CD14-positive monocyte (primary cell): ENCODE measurements around the gene NTRK3. TPM values are rescaled to one million over a fixed set of nuclear protein-coding genes. Genes with fewer than 3 reads are reported as not detected.

Experiments
- DNase-seq, 3 donors: peaks; one replicate each; pipeline ENCODE4 v3.0.0-alpha.2; 2011 to 2022
- H2AFZ ChIP-seq: 2 replicates; pipeline ENCODE4 v1.6.0; 2012; ENCODE audit warnings: mild to moderate bottlenecking, low read depth, low read length, inconsistent platforms; ENCODE audit not compliant: insufficient read depth, poor library complexity, severe bottlenecking
- H3K27ac ChIP-seq, 2 donors: 1 replicate in 1 of 2; 2 replicates in 1 of 2; pipeline ENCODE4 v1.5.1; 2012 to 2013; ENCODE audit warnings: low read length in 2 of 2, control low read depth in 1 of 2, inconsistent platforms in 1 of 2, low read depth in 1 of 2, mild to moderate bottlenecking in 1 of 2
- H3K27me3 ChIP-seq, 2 donors: one replicate each; pipeline versions ENCODE4 v1.6.0 to v1.6.1; 2011 to 2013; ENCODE audit warnings: low read length in 2 of 2; ENCODE audit not compliant: control insufficient read depth in 2 of 2, insufficient read depth in 2 of 2
- H3K36me3 ChIP-seq, 2 donors: replicated peaks in 1 of 2; 1 replicate in 1 of 2; 2 replicates in 1 of 2; pipeline versions ENCODE4 v1.5.1 to v1.6.1; 2012 to 2013; ENCODE audit warnings: low read length in 2 of 2, control low read depth in 1 of 2, inconsistent platforms in 1 of 2, mild to moderate bottlenecking in 1 of 2; ENCODE audit not compliant: insufficient read depth in 2 of 2, control insufficient read depth in 1 of 2
- H3K4me1 ChIP-seq, 2 donors: 1 replicate in 1 of 2; 2 replicates in 1 of 2; pipeline versions ENCODE4 v1.5.1 to v1.6.1; 2012 to 2013; ENCODE audit warnings: low read length in 2 of 2, control low read depth in 1 of 2, inconsistent platforms in 1 of 2, mild to moderate bottlenecking in 1 of 2, moderate library complexity in 1 of 2; ENCODE audit not compliant: insufficient read depth in 2 of 2, control insufficient read depth in 1 of 2
- H3K4me2 ChIP-seq: replicated peaks from 2 replicates; pipeline ENCODE3; 2012; ENCODE audit warnings: low read length, moderate library complexity, mild to moderate bottlenecking; ENCODE audit not compliant: poor library complexity, severe bottlenecking; ENCODE audit errors: extremely low read depth
- H3K4me3 ChIP-seq, 3 experiments: fragments of 200-600 bp in 1 of 3; sonication (generic) in 1 of 3; replicated peaks in 1 of 3; 1 replicate in 2 of 3; 2 replicates in 1 of 3; pipeline ENCODE4 v1.5.1; 2011 to 2013; ENCODE audit warnings: low read length in 3 of 3, mild to moderate bottlenecking in 3 of 3, control low read depth in 2 of 3, low read depth in 2 of 3, inconsistent platforms in 1 of 3, moderate library complexity in 1 of 3
- H3K79me2 ChIP-seq: 2 replicates; pipeline ENCODE4 v1.6.0; 2012; ENCODE audit warnings: mild to moderate bottlenecking, control low read depth, inconsistent platforms, low read length, moderate library complexity; ENCODE audit not compliant: insufficient read depth
- H3K9ac ChIP-seq: 2 replicates; pipeline ENCODE4 v1.6.0; 2017; ENCODE audit warnings: low read length, mild to moderate bottlenecking; ENCODE audit not compliant: insufficient read depth, poor library complexity, severe bottlenecking
- H3K9me3 ChIP-seq, 2 donors: replicated peaks in 1 of 2; 1 replicate in 1 of 2; 2 replicates in 1 of 2; pipeline versions ENCODE4 v1.5.1 to v1.6.1; 2012 to 2013; ENCODE audit warnings: low read length in 2 of 2, control low read depth in 1 of 2; ENCODE audit not compliant: control insufficient read depth in 1 of 2, insufficient read depth in 1 of 2
- H4K20me1 ChIP-seq: 2 replicates; pipeline ENCODE4 v1.6.0; 2012; ENCODE audit warnings: mild to moderate bottlenecking, low read length, control low read depth, moderate library complexity; ENCODE audit not compliant: insufficient read depth
- H3K27ac Mint-ChIP-seq, 7 donors: one replicate each; pipeline ENCODE4 v1.8.0; 2020; ENCODE audit warnings: mild to moderate bottlenecking in 7 of 7, mixed read lengths in 7 of 7, moderate library complexity in 6 of 7, inconsistent platforms in 2 of 7
- H3K27me3 Mint-ChIP-seq, 3 donors: one replicate each; pipeline ENCODE4 v1.8.0; 2021 to 2022; ENCODE audit warnings: low read depth in 3 of 3, mild to moderate bottlenecking in 3 of 3, mixed read lengths in 3 of 3, moderate library complexity in 3 of 3, inconsistent platforms in 1 of 3
- H3K36me3 Mint-ChIP-seq, 2 donors: one replicate each; pipeline ENCODE4 v1.8.0; 2020; ENCODE audit warnings: mixed read lengths in 2 of 2, inconsistent platforms in 1 of 2, mild to moderate bottlenecking in 1 of 2
- H3K4me1 Mint-ChIP-seq: one replicate; pipeline ENCODE4 v1.8.0; 2020; ENCODE audit warnings: mild to moderate bottlenecking, mixed read lengths
- H3K4me3 Mint-ChIP-seq, 2 donors: one replicate each; pipeline ENCODE4 v1.8.0; 2020; ENCODE audit warnings: mild to moderate bottlenecking in 2 of 2, mixed read lengths in 2 of 2, moderate library complexity in 1 of 2
- H3K9me3 Mint-ChIP-seq, 7 donors: one replicate each; pipeline ENCODE4 v1.8.0; 2020 to 2022; ENCODE audit warnings: mixed read lengths in 7 of 7, mild to moderate bottlenecking in 6 of 7, moderate library complexity in 6 of 7, inconsistent platforms in 2 of 7
- WGBS: methylation state at CpG from one replicate; pipeline ENCODE4 v1.1.5; 2013; ENCODE audit warnings: missing lambda C conversion rate; ENCODE audit not compliant: insufficient coverage; 5-methylcytosine and 5-hydroxymethylcytosine counted together
- intact Hi-C, 2 donors: fragments of 100-400 bp; cut with micrococcal nuclease; formaldehyde crosslinking; loops; one replicate each; pipeline versions ENCODE4 v1.15.0 to v1.15.1; 2023
- polyA plus RNA-seq, 3 donors: library from polyadenylated mRNA; depleted of rRNA in 1 of 3; unstranded in 2 of 3; stranded (reverse) in 1 of 3; fragments of 300-500 nt in 2 of 3; fragments of >200 nt in 1 of 3; fragmentation: Illumina TruSeq in 2 of 3; gene quantifications; 1 replicate in 2 of 3; 2 replicates in 1 of 3; pipeline ENCODE4 v1.2.3, GENCODE V29; 2012 to 2021
- TF ChIP-seq, protein P1 (sequence below): fragments of 200-600 bp; IDR thresholded peaks from one replicate; pipeline ENCODE4 v1.8.0; 2022; ENCODE audit warnings: antibody characterized with exemption, mild to moderate bottlenecking

The NTRK3 gene
- polyA plus RNA-seq, 3 donors: not detected

DNA sequence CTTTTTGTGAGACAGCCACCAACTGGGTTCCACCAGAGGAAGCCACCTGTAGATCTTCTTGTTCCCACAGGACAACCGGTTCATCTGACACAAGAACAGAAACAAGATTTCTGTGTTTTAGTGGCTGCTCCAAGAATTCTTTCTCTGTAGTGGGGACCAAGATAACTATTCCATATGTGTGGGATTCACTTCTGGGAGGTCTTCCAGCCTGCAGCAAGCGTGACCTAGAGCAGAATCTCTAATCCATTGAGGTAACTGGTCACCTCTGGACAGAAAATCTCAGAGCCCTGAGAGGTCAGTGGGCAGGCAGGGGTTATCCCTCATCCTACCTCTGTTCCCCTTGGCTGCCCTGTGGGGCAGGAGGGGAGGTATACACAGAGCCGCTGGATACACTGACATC lies 311.3 kb downstream of the NTRK3 start:
- no peak overlapping the region for H3K4me3 Mint-ChIP-seq
- H3K4me2 ChIP-seq: no peak overlapping the region
- TF ChIP-seq, protein P1, sequence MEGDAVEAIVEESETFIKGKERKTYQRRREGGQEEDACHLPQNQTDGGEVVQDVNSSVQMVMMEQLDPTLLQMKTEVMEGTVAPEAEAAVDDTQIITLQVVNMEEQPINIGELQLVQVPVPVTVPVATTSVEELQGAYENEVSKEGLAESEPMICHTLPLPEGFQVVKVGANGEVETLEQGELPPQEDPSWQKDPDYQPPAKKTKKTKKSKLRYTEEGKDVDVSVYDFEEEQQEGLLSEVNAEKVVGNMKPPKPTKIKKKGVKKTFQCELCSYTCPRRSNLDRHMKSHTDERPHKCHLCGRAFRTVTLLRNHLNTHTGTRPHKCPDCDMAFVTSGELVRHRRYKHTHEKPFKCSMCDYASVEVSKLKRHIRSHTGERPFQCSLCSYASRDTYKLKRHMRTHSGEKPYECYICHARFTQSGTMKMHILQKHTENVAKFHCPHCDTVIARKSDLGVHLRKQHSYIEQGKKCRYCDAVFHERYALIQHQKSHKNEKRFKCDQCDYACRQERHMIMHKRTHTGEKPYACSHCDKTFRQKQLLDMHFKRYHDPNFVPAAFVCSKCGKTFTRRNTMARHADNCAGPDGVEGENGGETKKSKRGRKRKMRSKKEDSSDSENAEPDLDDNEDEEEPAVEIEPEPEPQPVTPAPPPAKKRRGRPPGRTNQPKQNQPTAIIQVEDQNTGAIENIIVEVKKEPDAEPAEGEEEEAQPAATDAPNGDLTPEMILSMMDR: no peak
- WGBS: 83% methylated on average over 1 of the region's 3 CpGs
- no peaks in the 10 kb centered on the region for H3K79me2 ChIP-seq
- peaks cover 0 to 3% (median 0%) of the 10 kb centered on the region in 7 donors for H3K9me3 Mint-ChIP-seq
- H3K27me3 Mint-ChIP-seq: peaks cover 4 to 9% (median 5%) of the 10 kb centered on the region in 3 donors
- H3K4me3 ChIP-seq: no peak overlapping the region
- no peaks in the 10 kb centered on the region for H4K20me1 ChIP-seq
- H3K27ac ChIP-seq: no peak overlapping the region
- intact Hi-C loops: no loop called here
- H3K9ac ChIP-seq: no peak overlapping the region
- no peak overlapping the region for H3K27ac Mint-ChIP-seq
- no peaks in the 10 kb centered on the region for H3K36me3 Mint-ChIP-seq
- no peaks in the 10 kb centered on the region for H3K36me3 ChIP-seq
- H3K27me3 ChIP-seq: no peaks in the 10 kb centered on the region
- no peaks in the 10 kb centered on the region for H3K9me3 ChIP-seq
- no peak for DNase-seq
- no peaks in the 10 kb centered on the region for H3K4me1 ChIP-seq
- no peaks in the 10 kb centered on the region for H3K4me1 Mint-ChIP-seq
- no peak overlapping the region for H2AFZ ChIP-seq

DNA sequence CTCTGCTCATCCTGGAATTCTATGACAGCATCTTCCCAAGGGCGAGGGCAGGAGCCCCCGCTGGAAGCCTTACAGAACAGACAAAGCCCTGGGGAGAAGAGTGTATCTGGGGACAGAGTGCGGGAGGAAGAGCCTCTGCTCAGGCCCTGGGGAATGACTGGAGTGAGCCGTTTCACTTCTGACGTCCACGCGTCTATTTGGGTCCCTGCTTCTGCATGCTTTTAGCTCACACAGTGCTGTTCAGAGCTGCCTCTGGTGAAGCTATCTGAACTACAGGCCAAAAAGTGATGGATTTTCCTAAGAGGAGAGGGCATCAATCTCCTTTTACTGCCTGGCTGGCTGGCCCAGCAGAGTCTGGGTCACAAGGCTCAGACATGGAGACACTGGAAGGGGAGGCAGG lies 311.8 kb downstream of the NTRK3 start:
- Histone ChIP-seq H3K9ac (no peak overlapping the region), H3K79me2 (no peaks in the 10 kb centered on the region), H4K20me1 (no peaks in the 10 kb centered on the region), H3K9me3 (no peaks in the 10 kb centered on the region), H3K4me1 (no peaks in the 10 kb centered on the region), H3K36me3 (no peaks in the 10 kb centered on the region), H3K4me3 (no peak overlapping the region), H3K27ac (no peak overlapping the region), H2AFZ (no peak overlapping the region), H3K27me3 (no peaks in the 10 kb centered on the region), H3K4me2 (no peak overlapping the region)
- Mint-ChIP-seq H3K27me3 (peaks cover 0 to 9% (median 6%) of the 10 kb centered on the region in 3 donors), H3K4me1 (no peaks in the 10 kb centered on the region), H3K4me3 (no peak overlapping the region), H3K36me3 (no peaks in the 10 kb centered on the region), H3K9me3 (no peaks in the 10 kb centered on the region), H3K27ac (no peak overlapping the region)
- 93% methylated on average over 6 of the region's 7 CpGs for WGBS
- TF ChIP-seq, protein P1: no peak
- DNase-seq: no peak
- intact Hi-C loops: no loop called here
